Prostate gland (tissue), 2 donors: ENCODE data around the gene GLIS2. TPM values are rescaled to one million over a fixed set of nuclear protein-coding genes. Genes with fewer than 3 reads are reported as not detected.
A peak's percentile ranks its signal among the peaks of the same experiment; 100 is the strongest.

Experiments
- DNase-seq: peaks from one replicate; pipeline ENCODE4 v3.0.0-alpha.2; 2019; ENCODE audit warnings: low spot score
- H3K27ac ChIP-seq, 2 donors: fragments of 200-600 bp; sonication (generic); 2 replicates each; pipeline ENCODE4 v1.5.1; 2017 to 2019
- H3K27me3 ChIP-seq: fragments of 200-600 bp; sonication (generic); replicated peaks from 2 replicates; pipeline ENCODE4 v1.5.1; 2019; ENCODE audit not compliant: insufficient read depth
- H3K36me3 ChIP-seq, 2 donors: fragments of 200-600 bp; sonication (generic); 1 replicate in 1 of 2; 2 replicates in 1 of 2; pipeline versions ENCODE4 v1.5.1 to v1.8.1; 2017 to 2019
- H3K4me1 ChIP-seq: fragments of 200-600 bp; sonication (generic); replicated peaks from 2 replicates; pipeline ENCODE4 v1.5.1; 2019
- H3K4me3 ChIP-seq, 2 donors: fragments of 200-600 bp; sonication (generic); 2 replicates each; pipeline ENCODE4 v1.5.1; 2017 to 2019
- H3K9me3 ChIP-seq: fragments of 200-600 bp; sonication (generic); 2 replicates; pipeline ENCODE4 v1.5.1; 2017
- POLR2A ChIP-seq: fragments of 450-650 bp; IDR thresholded peaks from one replicate; pipeline ENCODE4 v1.6.1; 2016; ENCODE audit warnings: antibody characterized with exemption, mild to moderate bottlenecking
- POLR2AphosphoS5 ChIP-seq: sonication (generic); formaldehyde crosslinking; IDR thresholded peaks from one replicate; pipeline ENCODE4 v1.6.1; 2017; ENCODE audit warnings: antibody characterized with exemption
- WGBS: methylation state at CpG from one replicate; pipeline ENCODE4 v1.1.5; 2018; 5-methylcytosine and 5-hydroxymethylcytosine counted together
- intact Hi-C: fragments of 100-400 bp; cut with DNase I; formaldehyde crosslinking; loops from one replicate; pipeline ENCODE4 v1.14.2; 2022
- total RNA-seq, 2 donors: library from RNA; depleted of rRNA; stranded (reverse); fragments of >200 nt; gene quantifications; one replicate each; pipeline ENCODE4 v1.1.0, GENCODE V29; 2016
- TF ChIP-seq, protein P1 (sequence below), 4 experiments: fragments of 200-600 bp in 2 of 4; fragments of 450-650 bp in 2 of 4; sonication (generic) in 2 of 4; IDR thresholded peaks; 1 replicate in 3 of 4; 2 replicates in 1 of 4; pipeline ENCODE4 v1.5.1; 2016 to 2019; ENCODE audit warnings: antibody characterized with exemption in 4 of 4, mild to moderate bottlenecking in 2 of 4, moderate library complexity in 2 of 4

Gene GLIS2
- total RNA-seq, 2 donors from 2014 or later: 3.8 to 10.5 TPM

DNA sequence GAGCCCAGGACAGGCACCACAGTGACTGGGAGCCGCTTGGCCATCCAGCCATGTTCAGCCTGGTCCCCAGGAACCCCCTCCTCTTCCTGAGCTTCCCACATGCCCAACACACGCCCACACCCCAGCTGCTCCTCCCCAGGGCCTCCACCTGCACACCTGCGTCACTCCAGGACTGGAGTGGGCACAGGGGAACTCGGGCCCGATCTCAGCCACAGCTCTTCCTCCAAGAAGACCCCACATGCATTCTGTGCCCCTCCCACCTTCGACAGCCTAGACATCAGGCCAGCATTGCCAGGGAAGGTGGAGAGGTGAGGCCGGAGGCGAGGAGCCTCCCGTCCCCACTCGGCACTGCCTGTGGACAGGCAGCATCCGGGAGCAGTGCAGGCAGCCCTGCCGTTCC is 49.7 kb downstream of the GLIS2 start:
- no peak overlapping the region for H3K4me3 ChIP-seq
- intact Hi-C loops: no loop called here
- WGBS: 98% methylated on average over 12 of the region's 12 CpGs
- H3K27ac ChIP-seq: no peak overlapping the region
- H3K9me3 ChIP-seq: no peaks in the 10 kb centered on the region
- H3K27me3 ChIP-seq: no peaks in the 10 kb centered on the region
- no peak for DNase-seq
- H3K4me1 ChIP-seq: peaks cover 5% of the 10 kb centered on the region
- H3K36me3 ChIP-seq: no peaks in the 10 kb centered on the region
- TF ChIP-seq POLR2AphosphoS5: no peak
- no peak for TF ChIP-seq POLR2A
- TF ChIP-seq, protein P1, sequence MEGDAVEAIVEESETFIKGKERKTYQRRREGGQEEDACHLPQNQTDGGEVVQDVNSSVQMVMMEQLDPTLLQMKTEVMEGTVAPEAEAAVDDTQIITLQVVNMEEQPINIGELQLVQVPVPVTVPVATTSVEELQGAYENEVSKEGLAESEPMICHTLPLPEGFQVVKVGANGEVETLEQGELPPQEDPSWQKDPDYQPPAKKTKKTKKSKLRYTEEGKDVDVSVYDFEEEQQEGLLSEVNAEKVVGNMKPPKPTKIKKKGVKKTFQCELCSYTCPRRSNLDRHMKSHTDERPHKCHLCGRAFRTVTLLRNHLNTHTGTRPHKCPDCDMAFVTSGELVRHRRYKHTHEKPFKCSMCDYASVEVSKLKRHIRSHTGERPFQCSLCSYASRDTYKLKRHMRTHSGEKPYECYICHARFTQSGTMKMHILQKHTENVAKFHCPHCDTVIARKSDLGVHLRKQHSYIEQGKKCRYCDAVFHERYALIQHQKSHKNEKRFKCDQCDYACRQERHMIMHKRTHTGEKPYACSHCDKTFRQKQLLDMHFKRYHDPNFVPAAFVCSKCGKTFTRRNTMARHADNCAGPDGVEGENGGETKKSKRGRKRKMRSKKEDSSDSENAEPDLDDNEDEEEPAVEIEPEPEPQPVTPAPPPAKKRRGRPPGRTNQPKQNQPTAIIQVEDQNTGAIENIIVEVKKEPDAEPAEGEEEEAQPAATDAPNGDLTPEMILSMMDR (IDR thresholded peaks at IDR 0.05): no peak

DNA sequence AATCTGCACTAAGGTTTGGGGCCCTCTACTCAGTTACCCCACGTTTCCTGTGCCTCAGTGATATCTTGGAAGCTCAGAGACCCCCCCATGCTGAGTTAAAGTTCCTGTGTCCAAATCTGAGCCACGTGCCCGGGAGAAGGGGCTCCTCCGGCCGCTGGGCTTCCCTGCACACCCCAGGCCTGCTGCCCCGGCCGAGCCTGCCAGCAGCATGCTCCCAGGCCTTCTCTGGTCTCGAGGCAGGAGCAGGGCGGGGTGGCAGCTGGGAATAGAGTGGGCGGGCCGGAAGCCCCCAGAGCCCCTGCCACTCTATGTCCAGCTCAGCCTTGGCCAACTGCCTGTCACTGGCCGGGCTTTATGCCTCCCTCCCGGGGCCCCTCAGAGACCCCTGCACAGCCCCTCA is 50.1 kb downstream of the GLIS2 start:
- no peak for DNase-seq
- intact Hi-C loops: no loop called here
- Histone ChIP-seq H3K27ac (no peak overlapping the region), H3K36me3 (no peaks in the 10 kb centered on the region), H3K9me3 (no peaks in the 10 kb centered on the region), H3K4me3 (no peak overlapping the region), H3K27me3 (no peaks in the 10 kb centered on the region), H3K4me1 (peaks cover 5% of the 10 kb centered on the region)
- WGBS: 96% methylated on average over 13 of the region's 13 CpGs
- TF ChIP-seq POLR2AphosphoS5 (no peak), POLR2A (no peak)
- TF ChIP-seq, protein P1 (IDR thresholded peaks at IDR 0.05): no peak

GRCh38 chr16:4367393-4367856 is 51.6 kb downstream of the GLIS2 start:
- no peak for TF ChIP-seq POLR2AphosphoS5
- no peak for TF ChIP-seq POLR2A
- TF ChIP-seq, protein P1 (IDR thresholded peaks at IDR 0.05): no peak
- Histone ChIP-seq H3K27me3 (no peaks in the 10 kb centered on the region), H3K4me1 (peaks cover 8% of the 10 kb centered on the region), H3K9me3 (no peaks in the 10 kb centered on the region), H3K4me3 (no peak overlapping the region), H3K36me3 (no peaks in the 10 kb centered on the region), H3K27ac (no peak overlapping the region)
- WGBS: 96% methylated on average over 5 of the region's 5 CpGs
- no peak for DNase-seq
- intact Hi-C loops: no loop called here

DNA sequence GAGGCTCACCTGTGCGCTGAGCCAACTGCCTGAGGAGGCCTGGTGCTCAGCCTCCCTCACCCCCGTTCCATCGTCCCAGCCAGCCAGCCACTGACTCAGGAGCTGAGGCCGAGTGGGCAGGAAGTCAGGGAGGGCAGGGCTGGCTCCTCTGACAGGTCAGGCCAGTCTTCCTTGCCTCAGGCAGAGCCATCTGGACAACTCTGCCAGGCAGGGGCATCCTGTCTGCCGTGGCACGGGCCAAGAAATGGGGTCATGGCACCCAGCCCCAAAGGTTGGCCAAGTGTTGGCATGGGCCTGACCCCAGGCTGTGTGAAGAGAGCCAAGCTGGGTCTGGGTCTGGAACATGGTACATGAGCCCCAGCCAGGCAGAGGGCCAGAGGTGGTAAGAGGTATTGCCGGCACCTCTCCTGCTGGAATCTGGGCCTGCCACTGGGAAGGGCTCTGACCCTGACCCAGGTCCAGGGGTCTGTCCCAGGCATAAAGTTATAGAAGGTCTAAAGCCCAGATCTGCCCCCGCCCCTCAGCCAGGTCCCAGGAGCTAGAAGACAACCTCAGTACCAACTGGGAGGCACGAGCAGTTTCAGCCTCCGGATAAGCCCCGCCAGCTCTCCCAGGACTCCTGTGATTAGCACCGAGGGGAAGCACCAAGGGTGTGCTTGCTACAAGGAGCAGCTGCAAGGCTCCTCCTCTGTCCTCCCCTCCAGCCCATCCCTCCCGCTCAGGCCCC is 53.3 kb downstream of the GLIS2 start:
- peaks cover 19% of the 10 kb centered on the region for H3K4me1 ChIP-seq
- intact Hi-C loops: no loop called here
- peak overlapping the region in 1 of 2 donors; percentile 1 for H3K27ac ChIP-seq
- 58% methylated on average over 13 of the region's 13 CpGs for WGBS
- TF ChIP-seq POLR2A: no peak
- peak; percentile 47 for TF ChIP-seq POLR2AphosphoS5
- TF ChIP-seq, protein P1 (IDR thresholded peaks at IDR 0.05): peak in 2 of 4 experiments; percentile 8 to 22
- peak; percentile 67 for DNase-seq
- H3K9me3 ChIP-seq: no peaks in the 10 kb centered on the region
- no peak overlapping the region for H3K4me3 ChIP-seq
- no peaks in the 10 kb centered on the region for H3K36me3 ChIP-seq
- no peaks in the 10 kb centered on the region for H3K27me3 ChIP-seq

GRCh38 chr16:4370151-4370550 is 54.3 kb downstream of the GLIS2 start:
- intact Hi-C loops: no loop called here
- H3K4me3 ChIP-seq: no peak overlapping the region
- no peak for DNase-seq
- H3K9me3 ChIP-seq: no peaks in the 10 kb centered on the region
- H3K36me3 ChIP-seq: no peaks in the 10 kb centered on the region
- TF ChIP-seq POLR2AphosphoS5: no peak
- TF ChIP-seq, protein P1 (IDR thresholded peaks at IDR 0.05): no peak
- TF ChIP-seq POLR2A: no peak
- H3K4me1 ChIP-seq: peaks cover 29% of the 10 kb centered on the region
- WGBS: 87% methylated on average over 3 of the region's 3 CpGs
- H3K27me3 ChIP-seq: no peaks in the 10 kb centered on the region
- H3K27ac ChIP-seq: no peak overlapping the region
